Trophoblast cell (in vitro differentiated cells and primary cell): ENCODE measurements around the gene HOXA4.

Experiments used
- DNase-seq, 2 donors: peaks; one replicate each; pipeline ENCODE4 v3.0.0-alpha.2; 2016
- H2AFZ ChIP-seq: 2 replicates; pipeline ENCODE4 v1.6.1; 2013; ENCODE audit warnings: low read length, moderate library complexity, mild to moderate bottlenecking; ENCODE audit not compliant: insufficient read depth, poor library complexity
- H2AK5ac ChIP-seq: 2 replicates; pipeline ENCODE4 v1.6.1; 2013; ENCODE audit warnings: mild to moderate bottlenecking, low read length
- H2BK120ac ChIP-seq: 2 replicates; pipeline ENCODE4 v1.6.1; 2013; ENCODE audit warnings: low read length, mild to moderate bottlenecking, moderate library complexity; ENCODE audit not compliant: insufficient read depth, poor library complexity
- H2BK12ac ChIP-seq: 2 replicates; pipeline ENCODE4 v1.6.1; 2013; ENCODE audit warnings: mild to moderate bottlenecking, low read length, moderate library complexity
- H2BK5ac ChIP-seq: 2 replicates; pipeline ENCODE4 v1.6.1; 2013; ENCODE audit warnings: low read length, low read depth, moderate library complexity, mild to moderate bottlenecking; ENCODE audit not compliant: poor library complexity
- H3K14ac ChIP-seq: 2 replicates; pipeline ENCODE4 v1.6.1; 2013; ENCODE audit warnings: mild to moderate bottlenecking, low read length
- H3K18ac ChIP-seq: 2 replicates; pipeline ENCODE4 v1.6.1; 2013; ENCODE audit warnings: mild to moderate bottlenecking, low read length
- H3K23ac ChIP-seq: 2 replicates; pipeline ENCODE4 v1.6.1; 2013; ENCODE audit warnings: low read length
- H3K27ac ChIP-seq: 2 replicates; pipeline ENCODE4 v1.5.1; 2013; ENCODE audit warnings: low read depth, mild to moderate bottlenecking, inconsistent platforms, low read length, moderate library complexity
- H3K27me3 ChIP-seq: 2 replicates; pipeline ENCODE4 v1.6.1; 2013; ENCODE audit warnings: inconsistent platforms, mild to moderate bottlenecking, low read length, moderate library complexity; ENCODE audit not compliant: insufficient read depth
- H3K36me3 ChIP-seq, 2 experiments: 1 replicate in 1 of 2; 2 replicates in 1 of 2; pipeline ENCODE4 v1.6.1; 2013; ENCODE audit warnings: low read length in 2 of 2, mild to moderate bottlenecking in 2 of 2, moderate library complexity in 1 of 2; ENCODE audit not compliant: insufficient read depth in 2 of 2, control insufficient read depth in 1 of 2
- H3K4ac ChIP-seq: 2 replicates; pipeline ENCODE4 v1.6.1; 2013; ENCODE audit warnings: low read depth, mild to moderate bottlenecking, low read length, moderate library complexity
- H3K4me1 ChIP-seq, 2 experiments: 1 replicate in 1 of 2; 2 replicates in 1 of 2; pipeline ENCODE4 v1.6.1; 2013; ENCODE audit warnings: low read length in 2 of 2, mild to moderate bottlenecking in 2 of 2, moderate library complexity in 1 of 2; ENCODE audit not compliant: insufficient read depth in 2 of 2, control insufficient read depth in 1 of 2
- H3K4me2 ChIP-seq: 2 replicates; pipeline ENCODE4 v1.6.1; 2013; ENCODE audit warnings: inconsistent platforms, mild to moderate bottlenecking, low read length, moderate library complexity
- H3K4me3 ChIP-seq: 2 replicates; pipeline ENCODE4 v1.5.1; 2013; ENCODE audit warnings: mild to moderate bottlenecking, low read depth, low read length, inconsistent platforms
- H3K79me1 ChIP-seq: one replicate; pipeline ENCODE4 v1.6.1; 2013; ENCODE audit warnings: low read length
- H3K79me2 ChIP-seq: 2 replicates; pipeline ENCODE4 v1.6.1; 2013; ENCODE audit warnings: low read length, mild to moderate bottlenecking; ENCODE audit not compliant: control insufficient read depth, insufficient read depth, poor library complexity
- H3K9ac ChIP-seq: 2 replicates; pipeline ENCODE4 v1.6.1; 2013; ENCODE audit warnings: mild to moderate bottlenecking, low read length
- H3K9me3 ChIP-seq: 2 replicates; pipeline ENCODE4 v1.6.1; 2013; ENCODE audit warnings: low read depth, mild to moderate bottlenecking, control low read depth, inconsistent platforms, low read length; ENCODE audit not compliant: insufficient read depth
- H4K12ac ChIP-seq: 2 replicates; pipeline ENCODE4 v1.6.1; 2013; ENCODE audit warnings: low read depth, mild to moderate bottlenecking, low read length, moderate library complexity
- H4K8ac ChIP-seq: 2 replicates; pipeline ENCODE4 v1.6.1; 2013; ENCODE audit warnings: low read depth, mild to moderate bottlenecking, low read length, moderate library complexity
- H4K91ac ChIP-seq: one replicate; pipeline ENCODE4 v1.6.1; 2013; ENCODE audit warnings: low read depth, mild to moderate bottlenecking, low read length, moderate library complexity
- WGBS: extraction: QIAGEN DNeasy Blood & Tissue Kit; methylation state at CpG from one replicate; pipeline ENCODE4 v1.1.7; 2013; ENCODE audit warnings: missing lambda C conversion rate; ENCODE audit not compliant: insufficient read length, insufficient coverage; ENCODE audit errors: extremely low coverage; 5-methylcytosine and 5-hydroxymethylcytosine counted together

The HOXA4 gene

GRCh38 chr7:27172315-27172774, 41.8 kb upstream of the HOXA4 start:
- Histone ChIP-seq H4K12ac (no peak overlapping the region), H3K18ac (no peak overlapping the region), H3K27ac (no peak overlapping the region), H3K27me3 (peaks cover 89% of the 10 kb centered on the region), H3K4me2 (no peak overlapping the region), H3K79me1 (no peaks in the 10 kb centered on the region), H3K4me1 (peaks cover 6 to 20% of the 10 kb centered on the region in 2 experiments), H3K9me3 (peaks cover 48% of the 10 kb centered on the region), H3K9ac (no peak overlapping the region), H2BK120ac (no peak overlapping the region), H3K36me3 (no peaks in the 10 kb centered on the region), H3K79me2 (no peaks in the 10 kb centered on the region), H4K8ac (no peak overlapping the region), H4K91ac (no peak overlapping the region), H3K14ac (no peak overlapping the region), H3K4me3 (no peak overlapping the region), H2BK12ac (no peak overlapping the region), H2AFZ (no peak overlapping the region), H2AK5ac (no peak overlapping the region), H2BK5ac (no peak overlapping the region), H3K23ac (no peak overlapping the region), H3K4ac (no peak overlapping the region)
- DNase-seq = no peak
- WGBS = no CpG with 5 or more reads among the region's 10 CpGs

GRCh38 chr7:27171637-27172314, 41.2 kb upstream of the HOXA4 start:
- Histone ChIP-seq H4K91ac (no peak overlapping the region), H3K4me1 (peaks cover 6 to 20% of the 10 kb centered on the region in 2 experiments), H2AK5ac (no peak overlapping the region), H3K4me2 (no peak overlapping the region), H3K27me3 (peaks cover 89% of the 10 kb centered on the region), H3K79me1 (no peaks in the 10 kb centered on the region), H3K9me3 (peaks cover 46% of the 10 kb centered on the region), H3K79me2 (no peaks in the 10 kb centered on the region), H4K8ac (no peak overlapping the region), H3K18ac (no peak overlapping the region), H2BK120ac (no peak overlapping the region), H4K12ac (no peak overlapping the region), H3K36me3 (no peaks in the 10 kb centered on the region), H3K4ac (no peak overlapping the region), H3K27ac (no peak overlapping the region), H2BK5ac (no peak overlapping the region), H3K14ac (no peak overlapping the region), H2BK12ac (no peak overlapping the region), H3K4me3 (no peak overlapping the region), H3K23ac (no peak overlapping the region), H2AFZ (no peak overlapping the region), H3K9ac (no peak overlapping the region)
- peak in 1 of 2 donors; percentile 34 for DNase-seq
- WGBS = no CpG with 5 or more reads among the region's 30 CpGs

- WGBS = no CpG with 5 or more reads among the region's 8 CpGs
Observed at GRCh38 chr7:27171325-27171636, 40.7 kb upstream of the HOXA4 start.

GRCh38 chr7:27170426-27171324, 40.1 kb upstream of the HOXA4 start:
- H4K12ac ChIP-seq = no peak overlapping the region
- peaks cover 91% of the 10 kb centered on the region for H3K27me3 ChIP-seq
- H4K8ac ChIP-seq = no peak overlapping the region
- no peak for DNase-seq
- H3K9me3 ChIP-seq = peaks cover 49% of the 10 kb centered on the region
- no peak overlapping the region for H4K91ac ChIP-seq
- H2AK5ac ChIP-seq = no peak overlapping the region
- no peak overlapping the region for H2BK12ac ChIP-seq
- H3K23ac ChIP-seq = no peak overlapping the region
- WGBS = no CpG with 5 or more reads among the region's 11 CpGs
- no peaks in the 10 kb centered on the region for H3K79me1 ChIP-seq
- H3K18ac ChIP-seq = no peak overlapping the region
- H3K14ac ChIP-seq = no peak overlapping the region
- H3K36me3 ChIP-seq = no peaks in the 10 kb centered on the region
- H3K4ac ChIP-seq = no peak overlapping the region
- H3K27ac ChIP-seq = no peak overlapping the region
- H3K4me1 ChIP-seq = peaks cover 6 to 20% of the 10 kb centered on the region in 2 experiments
- no peak overlapping the region for H2BK5ac ChIP-seq
- H3K9ac ChIP-seq = no peak overlapping the region
- H2BK120ac ChIP-seq = no peak overlapping the region
- no peak overlapping the region for H3K4me2 ChIP-seq
- H3K4me3 ChIP-seq = no peak overlapping the region
- H2AFZ ChIP-seq = no peak overlapping the region
- H3K79me2 ChIP-seq = no peaks in the 10 kb centered on the region

More at GRCh38 chr7:27171325-27171636, 40.7 kb upstream of the HOXA4 start:
- H3K14ac ChIP-seq = no peak overlapping the region
- H3K4ac ChIP-seq = no peak overlapping the region
- H4K91ac ChIP-seq = no peak overlapping the region
- H2BK12ac ChIP-seq = no peak overlapping the region
- H3K4me2 ChIP-seq = no peak overlapping the region
- peaks cover 91% of the 10 kb centered on the region for H3K27me3 ChIP-seq
- no peak overlapping the region for H3K9ac ChIP-seq
- no peak overlapping the region for H2BK120ac ChIP-seq
- no peak overlapping the region for H3K23ac ChIP-seq
- H3K79me2 ChIP-seq = no peaks in the 10 kb centered on the region
- H3K27ac ChIP-seq = no peak overlapping the region
- H3K4me3 ChIP-seq = no peak overlapping the region
- H2BK5ac ChIP-seq = no peak overlapping the region
- H4K8ac ChIP-seq = no peak overlapping the region
- DNase-seq = no peak
- no peak overlapping the region for H4K12ac ChIP-seq
- H3K9me3 ChIP-seq = peaks cover 48% of the 10 kb centered on the region
- H2AK5ac ChIP-seq = no peak overlapping the region
- H3K36me3 ChIP-seq = no peaks in the 10 kb centered on the region
- H3K4me1 ChIP-seq = peaks cover 6 to 20% of the 10 kb centered on the region in 2 experiments
- no peaks in the 10 kb centered on the region for H3K79me1 ChIP-seq
- no peak overlapping the region for H2AFZ ChIP-seq
- no peak overlapping the region for H3K18ac ChIP-seq
